ENCODE measurements around the gene ZC3H12D.

The ZC3H12D gene

DNA sequence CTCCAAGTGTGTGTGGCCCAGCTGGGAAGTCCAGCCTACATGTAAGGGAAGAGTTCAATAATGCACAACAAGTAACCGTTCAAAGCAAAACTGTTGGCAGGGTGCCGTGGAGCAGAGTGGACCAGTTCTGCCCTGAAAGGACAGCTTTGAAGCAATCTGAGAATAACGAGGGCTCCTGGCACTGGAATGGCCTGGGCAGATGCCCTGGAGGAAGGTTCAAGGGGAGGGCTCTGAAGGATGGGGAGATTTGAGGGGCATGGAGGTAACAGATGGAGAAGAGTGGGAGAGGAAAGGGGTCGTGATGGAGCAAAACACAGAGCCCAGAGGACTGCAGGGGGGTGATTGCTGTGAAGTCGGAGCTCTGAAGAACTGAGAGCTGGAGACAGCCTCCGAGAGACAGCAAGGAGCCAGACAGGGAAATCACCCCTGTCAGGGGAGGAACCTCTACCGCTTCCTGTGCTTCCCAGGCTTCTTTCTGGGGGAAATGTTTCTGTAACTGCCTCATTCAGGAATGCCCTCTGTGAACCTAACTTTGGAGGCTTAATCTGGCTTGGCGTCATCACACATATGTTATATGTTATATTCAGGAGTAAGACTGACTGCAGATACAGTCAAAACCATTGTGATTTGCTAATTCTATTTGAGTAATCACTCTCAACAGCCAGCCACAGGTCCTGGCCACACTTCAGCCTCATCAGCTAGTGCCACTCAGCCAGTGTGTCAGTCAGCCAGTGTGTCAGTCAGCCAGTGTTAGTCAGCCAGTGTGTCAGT is 41.2 kb downstream of the ZC3H12D start:
- DNase-seq (ENCODE audit: low spot score): no peak

DNA sequence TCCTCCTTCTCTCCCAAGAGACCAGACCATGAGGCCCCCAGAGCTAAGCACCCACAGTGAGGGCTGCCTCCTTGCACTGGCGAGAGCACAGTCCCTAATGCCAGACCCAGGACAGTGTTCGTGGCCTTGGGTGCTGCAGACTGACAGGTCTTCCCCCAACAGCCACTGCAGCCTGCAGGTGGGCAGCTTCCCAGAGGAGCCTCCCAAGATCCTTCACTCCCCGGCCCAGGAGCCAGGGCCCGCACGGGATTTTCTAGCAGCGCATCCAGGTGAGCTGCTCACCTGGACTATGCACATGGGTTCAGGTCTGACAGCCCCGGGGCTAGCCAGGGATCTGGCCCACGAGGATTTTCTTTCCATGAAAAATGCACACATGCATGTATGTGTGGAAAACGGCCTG is 43.1 kb downstream of the ZC3H12D start:
- no peak for DNase-seq (ENCODE audit: low spot score)

DNA sequence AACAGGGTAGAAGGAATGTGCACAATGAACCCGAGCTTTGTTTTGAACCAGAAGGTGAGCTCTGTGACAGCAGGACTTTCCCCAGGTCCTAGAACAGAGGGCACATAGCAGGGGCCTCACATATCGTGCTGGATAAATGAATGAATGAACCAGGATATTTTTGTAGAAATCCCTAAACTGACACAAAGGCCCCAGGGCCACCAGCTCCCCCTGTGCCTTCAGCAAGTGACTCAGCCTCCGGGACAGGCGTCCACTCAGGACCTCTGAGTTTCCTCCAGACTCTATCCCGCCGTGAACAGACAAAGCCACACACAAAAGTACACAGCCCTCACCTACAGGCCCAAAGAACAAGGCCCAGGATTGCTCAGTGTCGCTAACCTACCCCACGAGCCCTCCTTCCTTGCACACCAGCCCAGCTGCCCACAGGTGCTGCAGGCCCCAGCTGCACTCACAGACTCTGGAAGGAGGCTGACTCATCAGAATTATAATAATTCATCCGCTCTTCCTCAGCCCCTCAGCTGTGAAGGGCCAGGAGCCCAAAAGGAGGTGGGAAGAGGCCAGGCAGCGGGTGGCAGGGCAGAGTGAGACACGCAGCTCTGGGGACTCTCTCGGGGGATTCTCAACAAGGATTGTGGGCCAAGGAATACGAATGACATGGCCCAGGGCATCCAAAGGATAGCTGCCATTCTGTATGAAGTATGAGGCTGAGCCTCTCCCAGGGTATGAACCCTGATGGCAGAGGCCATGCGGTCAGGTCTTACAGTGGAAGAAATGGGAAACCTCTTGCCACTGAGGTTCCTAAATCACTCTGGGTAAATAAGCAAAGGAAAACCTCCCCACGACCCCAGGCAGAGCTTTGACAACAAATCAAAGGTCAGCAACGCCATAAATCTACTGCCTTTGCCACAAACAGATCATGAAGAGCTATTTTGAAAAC is 43.8 kb downstream of the ZC3H12D start:
- no peak for DNase-seq (ENCODE audit: low spot score)

GRCh38 chr6:149439626-149440025 is 45.2 kb downstream of the ZC3H12D start:
- no peak for DNase-seq (ENCODE audit: low spot score)

- no peak for DNase-seq (ENCODE audit: low spot score)
These were observed 46.0 kb downstream of the ZC3H12D start for GRCh38 chr6:149438855-149439254.

DNA sequence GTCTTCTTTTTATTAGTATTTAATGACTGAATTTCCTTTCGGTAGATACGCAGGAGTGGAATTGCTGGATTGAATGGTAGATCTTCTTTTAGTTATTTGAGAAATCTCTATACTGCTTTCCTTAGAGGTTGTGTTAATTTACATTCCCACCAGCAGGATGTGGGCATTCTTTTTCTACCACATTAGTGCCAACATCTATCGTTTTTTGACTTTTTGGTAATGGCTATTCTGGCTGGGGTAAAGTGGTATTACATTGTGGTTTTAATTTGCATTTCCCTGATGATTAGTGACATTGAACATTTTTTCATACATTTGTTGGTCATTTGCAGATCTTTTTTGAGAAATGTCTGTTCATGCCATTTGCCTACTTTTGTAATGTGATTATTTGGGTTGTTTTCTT is 47.6 kb downstream of the ZC3H12D start:
- no peak for DNase-seq (ENCODE audit: low spot score)

GRCh38 chr6:149436647-149437046 is 48.2 kb downstream of the ZC3H12D start:
- no peak for DNase-seq (ENCODE audit: low spot score)

DNA sequence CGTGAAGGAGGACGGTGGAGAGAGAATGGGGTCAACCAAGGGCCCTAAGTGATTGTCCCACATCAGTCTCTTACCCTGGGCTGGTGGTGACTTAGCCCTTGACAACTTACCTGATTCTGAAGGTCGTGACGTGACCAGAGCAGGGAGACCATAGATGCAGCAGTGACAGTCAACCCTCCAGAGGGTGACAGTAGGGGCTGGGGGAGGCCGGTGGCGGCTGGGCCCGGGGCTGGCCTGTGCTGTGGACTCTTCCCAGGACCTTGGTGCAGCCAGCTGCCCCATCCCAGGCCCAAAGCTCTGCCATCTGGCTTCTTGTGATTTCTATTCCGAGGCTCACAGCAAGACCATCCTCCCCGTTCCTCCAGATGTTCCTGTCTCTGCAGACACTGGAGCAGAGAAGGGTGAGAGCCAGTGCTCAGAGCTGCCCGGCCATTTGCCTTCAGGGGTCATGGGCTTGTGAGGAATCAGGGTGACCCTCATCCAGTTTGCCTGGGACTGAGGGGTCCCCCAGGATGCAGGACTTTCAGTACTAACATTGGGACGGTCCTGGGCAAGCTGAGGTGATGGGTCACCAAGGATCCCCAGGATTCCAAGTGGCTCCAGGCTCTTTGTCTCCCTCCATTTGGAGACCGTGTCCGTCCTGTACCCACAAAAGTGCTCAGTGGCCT is 48.8 kb downstream of the ZC3H12D start:
- DNase-seq (ENCODE audit: low spot score): no peak

DNA sequence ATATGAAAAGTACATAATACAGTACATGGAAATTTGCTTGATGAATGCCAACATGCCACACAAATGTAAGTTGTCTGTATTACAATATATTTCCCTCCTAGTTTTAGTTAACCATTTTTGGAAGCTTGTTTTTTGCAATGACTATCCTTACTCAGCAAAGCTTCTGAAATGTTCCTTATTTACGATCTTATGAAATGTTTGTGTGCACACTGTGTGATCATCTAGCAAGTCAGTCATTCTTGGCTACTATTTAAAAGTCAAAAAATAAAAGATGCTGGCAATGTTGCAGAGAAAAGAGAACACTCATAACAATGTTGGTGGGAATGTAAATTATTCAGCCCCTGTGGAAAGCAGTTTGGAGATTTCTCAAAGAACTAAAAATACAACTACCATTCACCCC is 50.9 kb downstream of the ZC3H12D start:
- no peak for DNase-seq (ENCODE audit: low spot score)

GRCh38 chr6:149433405-149433804 is 51.4 kb downstream of the ZC3H12D start:
- DNase-seq (ENCODE audit: low spot score): no peak

DNA sequence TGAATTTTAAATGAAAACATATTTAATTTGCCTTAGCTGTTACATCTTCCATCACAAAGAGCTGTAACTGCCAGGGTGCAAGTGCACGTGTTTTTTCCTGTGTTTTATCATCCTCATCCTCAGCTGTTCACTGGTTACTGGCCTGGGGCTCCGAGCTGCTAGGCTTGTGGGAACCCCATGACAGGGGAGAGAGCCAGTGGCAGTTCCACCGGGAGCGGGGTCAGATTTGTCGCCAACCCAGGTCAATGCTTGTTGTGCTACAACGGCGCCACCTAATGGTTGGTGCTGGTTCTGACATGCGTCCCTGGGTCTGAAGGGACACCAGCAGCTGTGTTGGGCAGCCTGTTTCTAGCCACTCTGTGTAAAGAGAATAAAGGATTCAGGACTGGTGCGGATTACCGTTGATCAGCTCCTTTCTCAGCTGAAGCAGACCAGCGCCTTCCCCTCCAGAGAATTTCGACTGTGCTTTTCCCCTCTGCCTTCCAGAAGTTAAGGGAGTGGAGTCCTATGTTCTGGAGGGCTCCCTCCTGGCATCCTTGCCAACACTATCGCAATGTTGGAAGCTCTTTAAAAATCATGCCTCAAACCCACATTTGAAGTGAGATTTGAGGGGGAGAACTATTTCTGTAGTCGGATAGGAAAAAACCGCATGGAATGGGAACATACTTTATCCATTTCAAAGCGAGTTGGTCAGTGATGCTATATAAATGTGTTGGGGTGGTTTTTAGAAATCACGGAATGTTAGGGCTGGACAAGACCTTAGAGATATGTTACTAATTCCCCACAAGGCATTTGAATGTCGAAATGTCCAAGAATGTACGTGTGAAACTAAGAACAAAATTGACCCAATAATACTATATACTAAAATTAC is 52.7 kb downstream of the ZC3H12D start:
- DNase-seq (ENCODE audit: low spot score): peak; percentile 89

- no peak for DNase-seq (ENCODE audit: low spot score)
These were observed 55.1 kb downstream of the ZC3H12D start for GRCh38 chr6:149429427-149430360.

DNA sequence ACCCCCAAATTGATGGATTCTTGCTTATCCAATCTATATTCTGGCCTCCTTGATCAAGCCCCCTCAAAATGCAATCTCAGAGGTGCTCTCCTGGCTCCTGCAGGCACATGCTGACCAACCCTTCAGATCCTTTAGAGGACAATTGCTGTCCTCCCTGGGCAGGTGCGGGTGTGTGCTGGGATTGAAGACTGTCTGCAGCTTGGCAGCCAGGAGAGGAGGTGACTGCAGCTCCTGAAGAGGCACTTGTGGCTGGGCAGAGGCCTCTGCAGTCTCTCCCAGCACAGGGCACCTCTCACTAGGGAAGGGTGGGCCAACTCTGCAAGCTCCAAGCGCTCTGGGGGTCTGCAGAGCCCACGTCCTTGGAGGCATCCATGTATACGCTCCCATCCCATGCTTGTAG is 56.2 kb downstream of the ZC3H12D start:
- no peak for DNase-seq (ENCODE audit: low spot score)

GRCh38 chr6:149425754-149426153 is 59.1 kb downstream of the ZC3H12D start:
- DNase-seq (ENCODE audit: low spot score): no peak

DNA sequence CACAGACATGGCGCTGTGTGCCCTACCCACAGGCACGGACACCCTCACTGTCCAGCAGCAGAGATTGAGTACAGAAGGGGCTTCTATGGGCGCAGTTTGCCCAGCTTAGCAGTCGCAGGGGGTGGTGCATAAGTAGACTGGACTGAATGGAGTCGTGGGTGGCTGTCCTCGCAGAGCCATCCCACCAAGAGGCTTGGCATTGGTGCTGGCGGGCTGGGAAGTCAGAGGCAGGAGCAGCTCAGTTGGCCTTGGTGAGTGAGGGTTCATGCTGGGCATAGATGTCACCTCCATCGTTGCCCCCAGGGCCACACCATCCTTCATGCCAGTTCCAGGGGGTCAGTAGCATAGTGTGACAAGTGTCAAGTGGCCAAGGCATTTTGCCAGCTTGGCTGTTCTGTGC is 59.6 kb downstream of the ZC3H12D start:
- no peak for DNase-seq (ENCODE audit: low spot score)

- no peak for DNase-seq (ENCODE audit: low spot score)
These were observed 60.8 kb downstream of the ZC3H12D start for GRCh38 chr6:149423964-149424440.

DNA sequence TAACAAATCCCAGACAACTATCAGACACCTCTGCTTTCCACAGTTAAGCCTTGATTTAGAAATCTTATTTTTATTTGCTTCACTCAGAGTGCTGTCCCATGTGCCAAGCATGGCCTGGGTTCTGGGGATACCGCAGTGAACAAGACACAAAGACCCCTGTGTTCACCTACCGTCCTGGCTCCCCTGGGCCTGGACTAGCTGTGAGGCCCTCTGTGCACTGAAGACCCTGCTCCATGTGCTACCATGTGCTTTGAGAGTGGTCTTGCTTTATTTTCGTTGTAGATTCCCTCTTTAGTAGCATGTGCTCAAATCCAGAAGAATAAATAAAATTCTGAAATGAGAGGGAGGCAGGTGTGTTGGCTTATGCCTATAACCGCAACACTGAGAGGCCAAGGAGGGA is 62.2 kb downstream of the ZC3H12D start:
- no peak for DNase-seq (ENCODE audit: low spot score)

DNA sequence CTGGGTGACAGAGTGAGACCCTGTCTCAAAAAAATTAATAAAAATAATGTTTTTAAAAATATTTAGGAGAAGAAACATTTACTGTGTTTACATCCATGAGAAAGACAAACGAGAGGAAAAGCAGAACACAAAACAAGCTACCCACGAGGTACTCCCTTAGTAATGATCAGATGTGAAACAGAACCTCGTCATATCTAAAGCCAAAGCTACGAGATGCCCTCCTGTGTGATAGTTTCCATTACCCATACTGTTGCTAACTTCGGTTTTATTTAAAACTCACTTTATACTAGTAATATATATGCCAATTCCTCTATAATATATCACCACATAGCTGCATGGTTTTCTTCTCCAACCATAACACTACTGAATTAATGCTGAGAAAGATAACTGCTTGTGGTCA is 63.7 kb downstream of the ZC3H12D start:
- DNase-seq (ENCODE audit: low spot score): no peak

GRCh38 chr6:149419696-149420404 is 65.0 kb downstream of the ZC3H12D start:
- DNase-seq (ENCODE audit: low spot score): no peak

Data from SK-N-DZ (cell line).